ENCODE data around the gene NDRG4.

Gene NDRG4

DNA sequence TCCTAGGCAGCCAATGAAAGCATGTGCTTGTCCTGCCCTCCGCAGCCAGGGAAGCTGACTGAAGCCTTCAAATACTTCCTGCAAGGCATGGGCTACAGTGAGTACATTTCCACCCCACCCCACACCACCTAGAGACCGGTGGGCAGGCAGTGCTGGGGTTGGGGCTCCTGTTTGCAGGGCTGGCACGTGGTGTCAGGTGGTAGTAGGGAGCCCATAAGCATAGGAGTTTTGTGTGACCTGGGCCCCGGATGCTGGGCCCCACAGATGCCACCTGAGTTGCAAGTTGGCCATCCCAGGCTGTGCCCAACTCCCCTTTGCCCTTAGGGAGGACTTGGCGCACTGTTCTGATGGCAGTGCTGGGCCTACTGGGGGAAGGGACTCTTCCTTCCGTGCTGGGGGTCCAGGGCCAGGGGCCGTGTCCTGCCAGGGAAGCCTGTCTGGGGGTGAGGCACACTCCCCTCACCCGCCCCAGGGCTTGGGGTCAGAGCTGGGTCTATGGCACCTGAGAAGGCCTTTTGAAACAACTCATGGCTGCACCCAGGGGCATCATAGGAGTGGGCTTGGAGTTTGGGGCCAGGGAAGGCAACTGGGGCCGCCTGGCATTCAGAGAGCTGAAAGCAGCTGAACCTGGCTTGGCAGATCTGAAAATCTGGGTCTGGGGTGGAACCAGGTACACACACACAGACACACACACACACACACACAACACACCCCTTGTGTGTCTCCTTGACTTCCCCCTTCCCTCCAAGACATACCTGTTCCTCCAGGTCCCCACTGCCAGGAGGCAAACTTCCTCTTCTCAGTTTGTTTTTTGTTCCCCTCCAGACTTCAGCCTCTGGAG, 9.5 kb downstream of the NDRG4 start:
- DNase-seq (ENCODE audit: low spot score), result no peak

DNA sequence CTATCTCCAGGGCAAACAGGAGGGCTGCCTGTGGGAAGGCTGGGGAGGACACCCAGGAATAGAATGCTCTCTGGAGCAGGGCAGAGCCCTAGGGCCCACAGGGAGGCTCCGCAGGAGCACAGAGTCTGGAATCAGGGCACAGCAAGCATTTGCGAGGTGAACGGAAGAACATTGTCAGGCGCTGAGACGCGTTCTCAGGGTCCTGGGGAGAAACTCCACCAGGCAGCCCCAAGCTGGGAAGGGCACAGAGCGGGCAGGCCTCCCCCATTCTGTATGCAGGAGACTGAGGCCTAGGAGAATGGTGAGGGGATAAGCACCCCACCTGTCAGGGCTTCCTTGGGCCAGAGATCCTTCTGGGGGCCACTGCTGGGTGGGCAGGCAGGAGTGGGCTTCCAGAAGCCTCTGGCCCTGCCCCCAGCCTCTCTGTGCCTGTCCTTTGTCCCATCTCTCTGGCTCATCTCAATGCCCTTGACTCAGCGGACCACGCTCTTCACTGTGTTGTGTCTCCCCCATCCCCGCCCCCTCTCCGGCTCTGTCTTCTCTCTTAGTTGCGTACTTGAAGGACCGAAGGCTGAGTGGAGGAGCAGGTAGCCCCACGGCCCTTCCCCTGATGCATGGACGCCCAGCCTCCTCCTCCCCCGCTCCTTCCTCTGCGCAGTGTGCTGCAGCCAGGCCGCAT, 10.3 kb downstream of the NDRG4 start:
- no peak for DNase-seq (ENCODE audit: low spot score)

- no peak for DNase-seq (ENCODE audit: low spot score)
These were observed 11.1 kb downstream of the NDRG4 start for GRCh38 chr16:58510776-58511628.

GRCh38 chr16:58511933-58512815, 12.2 kb downstream of the NDRG4 start:
- peak; percentile 77 for DNase-seq (ENCODE audit: low spot score)

GRCh38 chr16:58513874-58514273, 13.9 kb downstream of the NDRG4 start:
- DNase-seq (ENCODE audit: low spot score), result no peak

DNA sequence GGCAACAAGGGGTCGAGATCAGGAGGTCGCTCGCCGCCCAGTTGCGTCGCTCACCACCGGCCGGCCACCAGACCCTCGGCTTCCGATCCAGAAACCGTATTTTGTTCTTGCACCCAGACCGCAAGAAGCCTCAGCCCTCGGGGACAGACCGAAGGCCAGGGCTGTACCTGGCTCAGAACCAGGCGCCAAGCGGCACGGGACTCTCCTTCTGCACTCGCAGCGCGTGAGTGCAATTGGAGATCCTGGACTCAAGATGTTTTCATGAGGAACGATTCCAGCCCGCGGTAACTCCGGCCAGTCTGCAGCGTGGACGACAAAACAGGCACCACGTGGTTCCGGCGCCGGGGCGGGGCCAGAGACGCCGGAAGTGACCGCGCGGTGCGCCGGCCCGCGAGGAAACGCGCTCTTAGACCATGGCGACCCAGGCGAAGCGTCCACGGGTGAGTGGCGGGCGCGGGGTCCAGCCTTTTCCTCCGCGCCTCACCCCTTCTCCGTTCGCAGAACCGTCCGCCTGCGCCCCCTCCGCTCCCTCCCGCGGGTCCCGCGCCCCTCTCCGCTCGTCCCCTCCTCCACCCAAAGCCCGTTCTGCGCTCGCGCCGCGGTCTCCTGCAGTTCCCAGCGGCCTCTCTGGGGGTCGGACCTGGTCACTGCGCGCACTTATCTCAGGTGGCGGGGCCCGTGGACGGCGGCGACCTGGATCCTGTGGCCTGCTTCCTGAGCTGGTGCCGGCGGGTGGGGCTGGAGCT, 15.4 kb downstream of the NDRG4 start, which contains the start of gene SETD6:
TSS of gene SETD6 (plus strand) at position 393 of the 746 bp plus-strand sequence. CDS start at position 414, 21 bp downstream.
- DNase-seq (ENCODE audit: low spot score), result peak; percentile 87

GRCh38 chr16:58515871-58516767, 16.2 kb downstream of the NDRG4 start:
- peak; percentile 83 for DNase-seq (ENCODE audit: low spot score)

DNA sequence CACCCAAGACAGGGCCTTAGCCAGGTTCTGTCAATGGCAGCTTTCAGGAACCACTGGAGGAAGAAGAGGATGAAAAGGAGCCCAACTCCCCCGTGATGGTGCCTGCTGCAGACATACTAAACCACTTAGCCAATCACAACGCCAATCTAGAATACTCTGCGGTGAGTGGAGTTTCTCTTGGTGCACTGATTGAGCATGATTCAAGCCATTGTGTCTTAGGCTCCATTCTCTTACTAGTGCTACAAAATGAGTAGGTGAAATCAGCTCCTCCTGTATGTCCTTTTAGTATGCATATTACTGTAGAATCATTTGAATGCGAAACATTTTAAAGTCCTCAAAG, 16.8 kb downstream of the NDRG4 start:
- DNase-seq (ENCODE audit: low spot score), result no peak

GRCh38 chr16:58518083-58518979, 18.4 kb downstream of the NDRG4 start:
- DNase-seq (ENCODE audit: low spot score), result no peak

GRCh38 chr16:58518980-58519368, 19.0 kb downstream of the NDRG4 start:
- no peak for DNase-seq (ENCODE audit: low spot score)

GRCh38 chr16:58519707-58520106, 19.8 kb downstream of the NDRG4 start:
- no peak for DNase-seq (ENCODE audit: low spot score)

DNA sequence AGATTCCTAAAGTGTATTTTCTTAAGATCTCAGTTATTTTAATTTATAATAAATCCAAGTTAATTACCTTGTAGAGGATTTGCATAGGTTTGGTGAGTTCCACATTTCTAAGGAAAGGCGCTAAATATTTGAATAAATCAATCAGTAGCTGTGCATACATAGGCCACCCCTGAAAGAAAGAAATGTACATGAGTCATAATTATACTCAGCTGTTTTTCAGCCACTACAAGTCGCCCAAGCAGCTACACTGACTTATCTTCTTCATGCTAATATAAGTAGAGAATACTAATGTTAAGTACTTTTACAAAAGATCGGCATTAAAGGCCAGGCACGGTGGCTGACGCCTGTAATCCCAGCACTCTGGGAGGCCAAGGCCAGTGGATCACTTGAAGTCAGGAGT, 30.2 kb downstream of the NDRG4 start:
- no peak for DNase-seq (ENCODE audit: low spot score)

DNA sequence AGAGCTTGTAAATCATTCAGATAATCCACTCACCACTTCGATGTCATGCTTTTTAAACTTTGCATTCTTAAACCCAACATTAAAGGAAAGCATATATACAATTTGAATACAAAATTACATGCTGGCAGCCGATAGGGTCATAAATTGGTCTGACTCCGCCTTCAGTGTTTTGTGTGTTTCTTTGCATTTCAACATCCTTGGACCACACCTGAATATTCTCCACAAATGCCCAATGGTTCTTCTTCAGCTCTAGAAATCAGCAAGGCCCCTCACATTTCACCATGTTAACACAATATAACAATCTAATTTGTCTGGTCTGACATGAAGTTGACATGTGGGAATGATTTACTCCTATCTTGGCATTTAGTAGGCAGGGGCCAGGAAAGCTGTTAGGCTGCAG, 32.5 kb downstream of the NDRG4 start:
- DNase-seq (ENCODE audit: low spot score), result no peak

DNA sequence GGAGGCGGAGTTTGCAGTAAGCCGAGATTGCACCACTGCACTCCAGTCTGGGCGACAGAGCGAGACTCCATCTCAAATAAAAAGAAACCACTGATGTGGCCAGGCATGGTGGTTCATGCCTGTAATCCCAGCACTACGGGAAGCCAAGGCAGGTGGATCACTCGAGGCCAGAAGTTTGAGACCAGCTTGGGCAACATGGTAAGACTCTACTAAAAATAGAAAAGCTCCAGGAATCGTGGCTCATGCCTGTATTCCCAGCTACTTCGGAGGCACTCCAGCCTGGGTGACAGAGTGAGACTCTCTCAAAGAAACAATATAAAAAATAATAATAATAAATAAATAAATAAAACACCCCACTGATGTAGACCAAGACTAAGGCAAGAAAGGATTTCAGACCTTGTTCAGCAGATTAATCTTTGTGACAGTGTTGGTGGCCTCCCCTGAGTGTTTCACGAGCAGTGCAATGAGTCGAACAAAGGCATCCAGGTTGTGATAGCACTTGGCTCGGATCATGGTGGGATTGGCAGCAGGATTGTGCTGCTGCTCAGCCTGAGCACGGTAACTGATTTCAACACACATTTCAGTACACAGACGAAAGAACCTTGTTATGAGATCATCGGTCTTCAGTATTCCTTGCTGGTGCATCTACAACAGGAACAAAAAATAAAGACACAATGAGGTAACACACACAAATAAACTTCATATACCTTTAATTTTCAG, 34.0 kb downstream of the NDRG4 start:
- DNase-seq (ENCODE audit: low spot score), result no peak

- DNase-seq (ENCODE audit: low spot score), result no peak
These were observed 35.2 kb downstream of the NDRG4 start for GRCh38 chr16:58535100-58535499.

- DNase-seq (ENCODE audit: low spot score), result no peak
These were observed 36.3 kb downstream of the NDRG4 start for GRCh38 chr16:58536278-58536677.

DNA sequence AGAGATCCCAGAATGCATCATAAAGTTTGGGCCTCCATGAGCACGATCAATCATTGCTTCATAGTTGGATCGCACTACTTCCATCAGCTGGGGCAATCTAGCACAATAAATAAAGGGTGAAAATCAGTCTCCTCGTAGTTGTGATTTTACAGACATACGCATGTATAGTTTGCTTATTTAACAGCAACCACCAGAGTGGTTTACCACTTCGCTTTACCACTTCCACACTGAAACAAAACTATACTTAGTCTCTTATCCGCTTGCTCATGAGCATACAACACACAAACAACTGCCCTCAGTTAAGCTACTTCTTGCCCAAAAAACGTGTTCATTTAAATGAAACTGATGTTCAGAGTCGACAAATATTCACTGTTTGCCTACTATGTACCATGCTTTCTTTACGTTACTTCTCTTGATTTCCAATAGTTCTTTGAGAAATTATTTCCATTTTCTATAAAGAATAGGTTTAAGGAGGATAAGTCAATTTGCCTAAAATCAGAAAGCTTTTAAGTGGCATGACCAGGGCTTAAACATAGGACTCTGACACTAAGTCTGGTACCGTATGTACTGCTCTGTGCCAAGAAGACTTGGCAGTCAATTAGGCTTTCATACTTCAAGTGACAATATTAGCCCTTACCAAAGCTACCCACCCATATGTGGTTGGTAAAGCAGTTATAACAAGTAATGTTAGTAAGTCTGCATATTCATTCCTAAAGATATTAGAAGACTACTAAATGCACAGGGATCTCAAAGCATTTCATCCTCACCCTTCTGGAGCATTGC, 37.4 kb downstream of the NDRG4 start:
- no peak for DNase-seq (ENCODE audit: low spot score)
